HG03469 (cell line): ENCODE data around the gene HARS2.
"Not testable (repeated sequence)": the region's sequence is repeated elsewhere in the genome, so short reads cannot be mapped to it uniquely, and the experiment has no call there.

Experiments used
- ATAC-seq: cut with Tn5 transposase; IDR thresholded peaks from one replicate; pipeline ENCODE4 v1.9.1; 2021; ENCODE audit warnings: mild to moderate bottlenecking, moderate library complexity, moderate number of reproducible peaks; ENCODE audit not compliant: unreplicated experiment

Gene HARS2

GRCh38 chr5:140696891-140697492, 5.7 kb downstream of the HARS2 start:
- no peak for ATAC-seq

GRCh38 chr5:140700177-140701144, 9.2 kb downstream of the HARS2 start, which contains the start of gene ZMAT2:
Gene ZMAT2, plus strand, starts transcription at chr5:140700447. Its CDS starts 14 bp downstream, at chr5:140700461.
- peak; percentile 90 for ATAC-seq

GRCh38 chr5:140707812-140708211, 16.6 kb downstream of the HARS2 start:
- ATAC-seq: no peak

- ATAC-seq: not testable (repeated sequence)
These were observed 17.5 kb downstream of the HARS2 start for GRCh38 chr5:140708787-140709186.

GRCh38 chr5:140710899-140711552, 19.8 kb downstream of the HARS2 start:
- ATAC-seq: peak; percentile 89

GRCh38 chr5:140711794-140712193, 20.5 kb downstream of the HARS2 start:
- ATAC-seq: no peak

GRCh38 chr5:140713562-140714094, 22.4 kb downstream of the HARS2 start:
- ATAC-seq: no peak

- not testable (repeated sequence) for ATAC-seq
These were observed 25.0 kb downstream of the HARS2 start for GRCh38 chr5:140716238-140716637.

GRCh38 chr5:140718266-140718592, 27.0 kb downstream of the HARS2 start:
- ATAC-seq: no peak

GRCh38 chr5:140720738-140721137, 29.5 kb downstream of the HARS2 start:
- ATAC-seq: not testable (repeated sequence)

- ATAC-seq: not testable (repeated sequence)
These were observed 30.1 kb downstream of the HARS2 start for GRCh38 chr5:140721395-140721794.

- ATAC-seq: peak; percentile 87
These were observed 34.7 kb downstream of the HARS2 start for GRCh38 chr5:140725799-140726471.

- no peak for ATAC-seq
These were observed 41.8 kb downstream of the HARS2 start for GRCh38 chr5:140733098-140733497.

GRCh38 chr5:140734354-140734753, 43.1 kb downstream of the HARS2 start:
- ATAC-seq: no peak

GRCh38 chr5:140737486-140737885, 46.2 kb downstream of the HARS2 start:
- no peak for ATAC-seq

- ATAC-seq: no peak
These were observed 50.7 kb downstream of the HARS2 start for GRCh38 chr5:140741967-140742366.
